Fibroblast of lung (primary cell): Measurements from ENCODE around the gene WFIKKN1. TPM values are rescaled to one million over a fixed set of nuclear protein-coding genes. Genes with fewer than 3 reads are reported as not detected.

ENCODE experiments used
- DNase-seq, 2 donors: peaks; one replicate each; pipeline versions ENCODE4 v3.0.0 to v3.0.0-alpha.2; 2010; ENCODE audit warnings: low read depth in 2 of 2
- H2AFZ ChIP-seq: 2 replicates; pipeline ENCODE4 v1.5.1; 2012; ENCODE audit warnings: low read length, control low read depth, inconsistent platforms
- H3K27ac ChIP-seq: 2 replicates; pipeline ENCODE4 v1.5.1; 2011; ENCODE audit warnings: low read length, control low read depth; ENCODE audit not compliant: insufficient read depth
- H3K27me3 ChIP-seq: 2 replicates; pipeline ENCODE4 v1.5.1; 2011; ENCODE audit warnings: mild to moderate bottlenecking, low read length; ENCODE audit not compliant: control insufficient read depth, insufficient read depth
- H3K36me3 ChIP-seq: 2 replicates; pipeline ENCODE4 v1.5.1; 2011; ENCODE audit warnings: low read length; ENCODE audit not compliant: control insufficient read depth, insufficient read depth
- H3K4me1 ChIP-seq: 2 replicates; pipeline ENCODE4 v1.5.1; 2011; ENCODE audit warnings: low read length; ENCODE audit not compliant: control insufficient read depth, insufficient read depth; ENCODE audit errors: extremely low read depth
- H3K4me2 ChIP-seq: 2 replicates; pipeline ENCODE4 v1.5.1; 2011; ENCODE audit warnings: low read length, control low read depth; ENCODE audit not compliant: insufficient read depth; ENCODE audit errors: extremely low read depth
- H3K4me3 ChIP-seq, 4 experiments: fragments of 200-600 bp in 1 of 4; sonication (generic) in 1 of 4; replicated peaks in 1 of 4; 2 replicates each; pipeline ENCODE4 v1.5.1; 2011 to 2016; ENCODE audit warnings: low read length in 4 of 4, low read depth in 3 of 4, mild to moderate bottlenecking in 3 of 4, control low read depth in 2 of 4, inconsistent platforms in 1 of 4, mixed read lengths in 1 of 4; ENCODE audit not compliant: insufficient read depth in 1 of 4; ENCODE audit errors: control extremely low read depth in 1 of 4
- H3K79me2 ChIP-seq: 2 replicates; pipeline ENCODE4 v1.5.1; 2012; ENCODE audit warnings: mild to moderate bottlenecking, low read length, inconsistent platforms; ENCODE audit not compliant: control insufficient read depth, insufficient read depth
- H3K9ac ChIP-seq: 2 replicates; pipeline ENCODE4 v1.5.1; 2011; ENCODE audit warnings: mild to moderate bottlenecking, low read length, control low read depth; ENCODE audit not compliant: insufficient read depth
- H3K9me3 ChIP-seq: 2 replicates; pipeline ENCODE4 v1.5.1; 2012; ENCODE audit warnings: low read depth, low read length; ENCODE audit not compliant: control insufficient read depth, insufficient read depth
- H4K20me1 ChIP-seq: 2 replicates; pipeline ENCODE4 v1.5.1; 2011; ENCODE audit warnings: low read length; ENCODE audit not compliant: control insufficient read depth, insufficient read depth; ENCODE audit errors: extremely low read depth
- EZH2 ChIP-seq: IDR thresholded peaks from 2 replicates; pipeline ENCODE4 v1.5.1; 2012; ENCODE audit warnings: low read length, control low read depth, mild to moderate bottlenecking; ENCODE audit errors: missing control alignments
- polyA plus RNA-seq, 2 donors: library from polyadenylated mRNA; depleted of rRNA in 1 of 2; stranded (reverse) in 1 of 2; unstranded in 1 of 2; fragments of >200 nt; gene quantifications; 2 replicates each; pipeline ENCODE4 v1.2.1, GENCODE V29; 2011 to 2012; ENCODE audit warnings: missing spikeins in 1 of 2
- total RNA-seq: library from RNA; depleted of rRNA; stranded (reverse); fragments of >200 nt; gene quantifications from 2 replicates; pipeline ENCODE4 v1.2.1, GENCODE V29; 2014
- TF ChIP-seq, protein P1 (sequence below), 2 donors: IDR thresholded peaks in 1 of 2; conservative IDR thresholded peaks in 1 of 2; 1 replicate in 1 of 2; 2 replicates in 1 of 2; pipeline ENCODE4 v1.5.1; 2011 to 2012; ENCODE audit warnings: low read length in 2 of 2, control low read depth in 1 of 2, inconsistent platforms in 1 of 2, low read depth in 1 of 2, mild to moderate bottlenecking in 1 of 2

WFIKKN1 gene
- total and polyA plus RNA-seq, 2 donors (not counting 1 experiment from before 2014, with no cell fraction given), result 0.17 TPM; not detected in 1

DNA sequence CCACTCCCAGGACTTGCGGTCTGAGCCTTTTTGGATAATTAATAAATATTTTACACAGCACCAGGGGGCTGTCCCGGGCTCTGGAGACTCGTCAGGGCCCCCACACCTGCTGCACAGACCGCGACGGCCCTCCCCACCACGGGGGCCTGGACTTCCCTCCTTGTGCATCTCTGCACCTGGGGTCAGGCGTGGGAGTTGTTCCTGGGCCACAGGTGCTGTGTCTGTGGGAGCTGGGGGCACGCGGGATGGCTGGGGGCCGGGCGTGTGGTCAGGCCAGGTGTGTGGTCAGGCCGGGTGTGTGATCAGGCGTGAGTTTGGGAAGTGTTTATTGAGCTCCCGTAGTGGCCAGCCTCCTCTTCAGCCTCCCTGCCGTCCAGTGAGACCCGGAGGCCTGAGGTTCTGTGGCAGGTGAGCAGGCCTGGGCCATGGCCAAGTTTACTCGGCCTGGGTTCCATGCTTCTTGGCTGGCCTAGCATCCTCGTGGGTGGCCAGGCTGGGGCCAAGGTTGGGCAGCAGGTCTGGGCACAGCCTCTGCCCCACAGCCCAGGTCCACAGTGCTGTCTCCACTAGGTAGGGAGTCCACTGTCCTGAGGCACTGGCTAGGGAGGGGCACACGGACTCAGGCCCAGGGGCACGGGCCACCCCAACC, 47.5 kb downstream of the WFIKKN1 start:
- H3K9me3 ChIP-seq, result no peaks in the 10 kb centered on the region
- H3K4me3 ChIP-seq, result no peak overlapping the region
- no peak for DNase-seq
- H2AFZ ChIP-seq, result no peak overlapping the region
- no peak overlapping the region for H3K4me2 ChIP-seq
- peaks cover 18% of the 10 kb centered on the region for H3K4me1 ChIP-seq
- no peaks in the 10 kb centered on the region for H3K27me3 ChIP-seq
- no peak overlapping the region for H3K27ac ChIP-seq
- no peak for TF ChIP-seq EZH2
- TF ChIP-seq, protein P1, sequence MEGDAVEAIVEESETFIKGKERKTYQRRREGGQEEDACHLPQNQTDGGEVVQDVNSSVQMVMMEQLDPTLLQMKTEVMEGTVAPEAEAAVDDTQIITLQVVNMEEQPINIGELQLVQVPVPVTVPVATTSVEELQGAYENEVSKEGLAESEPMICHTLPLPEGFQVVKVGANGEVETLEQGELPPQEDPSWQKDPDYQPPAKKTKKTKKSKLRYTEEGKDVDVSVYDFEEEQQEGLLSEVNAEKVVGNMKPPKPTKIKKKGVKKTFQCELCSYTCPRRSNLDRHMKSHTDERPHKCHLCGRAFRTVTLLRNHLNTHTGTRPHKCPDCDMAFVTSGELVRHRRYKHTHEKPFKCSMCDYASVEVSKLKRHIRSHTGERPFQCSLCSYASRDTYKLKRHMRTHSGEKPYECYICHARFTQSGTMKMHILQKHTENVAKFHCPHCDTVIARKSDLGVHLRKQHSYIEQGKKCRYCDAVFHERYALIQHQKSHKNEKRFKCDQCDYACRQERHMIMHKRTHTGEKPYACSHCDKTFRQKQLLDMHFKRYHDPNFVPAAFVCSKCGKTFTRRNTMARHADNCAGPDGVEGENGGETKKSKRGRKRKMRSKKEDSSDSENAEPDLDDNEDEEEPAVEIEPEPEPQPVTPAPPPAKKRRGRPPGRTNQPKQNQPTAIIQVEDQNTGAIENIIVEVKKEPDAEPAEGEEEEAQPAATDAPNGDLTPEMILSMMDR (conservative IDR thresholded peaks at IDR 0.05 in 1 of 2, IDR thresholded peaks at IDR 0.05 in 1 of 2; ENCODE audit: low read depth in 1 of 2, low read length in 2 of 2), result no peak
- no peak overlapping the region for H3K9ac ChIP-seq
- H4K20me1 ChIP-seq, result no peaks in the 10 kb centered on the region
- H3K36me3 ChIP-seq, result peaks cover 19% of the 10 kb centered on the region
- H3K79me2 ChIP-seq, result peaks cover 26% of the 10 kb centered on the region

DNA sequence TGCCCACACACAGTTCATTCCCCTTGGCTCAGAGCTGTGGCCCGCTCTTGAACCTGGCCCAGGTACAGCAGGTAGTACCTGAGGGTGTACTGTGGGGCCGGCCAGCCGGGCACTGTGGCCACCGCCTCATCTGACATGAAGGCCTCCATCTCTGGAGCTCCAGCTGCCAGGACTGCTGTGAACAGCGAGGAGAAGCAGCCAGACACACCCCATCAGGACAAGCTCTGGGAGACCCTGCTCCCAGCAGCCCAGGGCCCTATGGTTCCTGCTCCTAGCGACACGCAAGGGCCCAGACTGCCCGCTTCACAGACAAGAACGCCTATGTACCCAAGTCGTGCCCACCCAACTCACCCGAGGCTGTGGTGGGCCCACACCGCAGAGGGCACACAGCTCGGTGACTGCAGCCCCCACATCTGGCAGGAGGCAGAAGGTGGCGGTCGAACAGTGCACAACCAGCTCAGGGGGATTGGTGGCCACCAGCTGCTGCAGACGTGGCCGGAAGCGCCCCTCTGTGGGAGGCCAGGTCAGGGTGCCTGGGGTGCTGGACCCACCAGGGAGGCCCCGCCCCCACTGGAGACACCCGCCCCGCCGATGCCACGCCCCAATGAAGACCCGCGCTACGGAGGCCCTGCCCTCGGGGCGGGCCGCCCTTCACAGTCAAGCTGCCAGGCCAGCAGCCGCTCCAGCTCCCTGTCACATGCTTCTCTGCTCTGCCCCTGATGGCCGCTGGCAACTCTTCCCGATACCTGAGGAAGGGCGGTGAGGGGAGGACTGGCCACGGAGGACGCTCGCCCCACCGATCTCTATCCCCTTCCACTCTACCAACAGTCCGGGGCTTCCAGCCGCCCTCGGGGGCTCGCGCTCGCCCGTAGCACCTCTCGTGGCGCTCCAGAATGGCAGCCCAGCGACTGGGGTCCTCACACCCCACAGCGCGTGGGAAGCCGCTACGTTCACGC, 48.4 kb downstream of the WFIKKN1 start:
- Histone ChIP-seq H2AFZ (peak overlapping the region; percentile 69), H3K9ac (peak overlapping the region; percentile 23), H4K20me1 (no peaks in the 10 kb centered on the region), H3K27me3 (no peaks in the 10 kb centered on the region), H3K4me1 (peaks cover 23% of the 10 kb centered on the region), H3K36me3 (peaks cover 20% of the 10 kb centered on the region), H3K4me3 (peak overlapping the region; percentile 43 to 57 (median 45)), H3K4me2 (peak overlapping the region; percentile 75), H3K79me2 (peaks cover 31% of the 10 kb centered on the region), H3K27ac (peak overlapping the region; percentile 67), H3K9me3 (no peaks in the 10 kb centered on the region)
- TF ChIP-seq EZH2, result no peak
- TF ChIP-seq, protein P1 (conservative IDR thresholded peaks at IDR 0.05 in 1 of 2, IDR thresholded peaks at IDR 0.05 in 1 of 2; ENCODE audit: low read depth in 1 of 2, low read length in 2 of 2), result no peak
- DNase-seq, result peak; percentile 45 to 56
